Ecto neural progenitor cell (in vitro differentiated cells): ENCODE results near the gene UBL7.
"Not testable (repeated sequence)": the region's sequence is repeated elsewhere in the genome, so short reads cannot be mapped to it uniquely, and the experiment has no call there.

Experiments
- DNase-seq: peaks from one replicate; pipeline ENCODE4 v3.0.0-alpha.2; 2018; ENCODE audit warnings: low spot score

The UBL7 gene

GRCh38 chr15:74463634-74464033, 2.7 kb upstream of the UBL7 start:
- DNase-seq = no peak

DNA sequence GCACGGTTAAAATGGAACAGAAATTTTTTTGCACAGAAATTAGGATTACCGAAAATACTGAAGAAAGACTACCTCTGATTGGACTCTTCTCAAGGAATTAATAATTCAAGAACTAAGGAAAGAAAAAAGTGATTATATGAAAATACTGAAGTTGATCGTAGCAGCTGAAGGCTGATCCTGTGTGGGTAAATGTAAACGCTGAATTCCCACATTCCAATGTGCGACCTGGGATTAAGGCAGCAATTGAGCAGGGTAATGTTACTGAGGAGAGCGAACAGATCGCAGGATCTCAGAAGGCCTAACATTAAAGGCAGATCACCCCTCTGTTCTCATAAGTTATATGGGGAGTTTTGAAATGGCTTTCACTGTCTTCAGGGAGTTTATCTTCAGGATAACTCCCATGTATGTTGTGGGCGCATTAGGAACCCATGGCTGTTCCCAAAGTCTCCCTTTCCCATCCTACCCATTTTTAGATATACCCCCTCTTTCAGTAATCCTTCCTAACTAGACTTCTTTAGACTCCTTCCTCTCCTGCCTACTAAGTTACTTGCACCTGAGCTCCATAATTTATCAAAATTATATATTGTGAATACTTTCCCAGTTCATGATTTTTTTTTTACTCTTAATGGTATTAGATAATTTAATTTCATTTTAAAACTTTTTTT, 1.0 kb upstream of the UBL7 start:
- no peak for DNase-seq

DNA sequence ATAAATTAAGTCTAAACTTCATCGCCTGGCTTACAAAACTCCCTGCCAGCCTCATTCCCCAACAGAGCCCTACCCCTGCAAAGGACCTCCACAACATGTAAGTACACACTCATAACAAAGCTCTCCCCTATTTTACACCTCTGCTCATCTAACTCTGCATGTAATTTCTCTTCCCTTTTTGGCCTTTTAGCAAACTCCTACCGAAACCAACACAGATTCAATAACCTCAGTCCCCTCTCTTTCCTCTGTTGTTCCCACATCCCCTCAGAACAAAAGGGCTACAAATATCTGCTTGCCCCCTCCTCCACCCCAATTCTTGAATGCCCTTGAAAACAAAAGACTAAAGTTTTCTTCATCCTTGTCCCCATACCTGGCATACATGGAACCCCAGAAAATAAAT, 662 bp downstream of the UBL7 start:
- no peak for DNase-seq

GRCh38 chr15:74459798-74460197, 1.2 kb downstream of the UBL7 start:
- not testable (repeated sequence) for DNase-seq

- no peak for DNase-seq
Measured at GRCh38 chr15:74458473-74458872, 2.5 kb downstream of the UBL7 start.

DNA sequence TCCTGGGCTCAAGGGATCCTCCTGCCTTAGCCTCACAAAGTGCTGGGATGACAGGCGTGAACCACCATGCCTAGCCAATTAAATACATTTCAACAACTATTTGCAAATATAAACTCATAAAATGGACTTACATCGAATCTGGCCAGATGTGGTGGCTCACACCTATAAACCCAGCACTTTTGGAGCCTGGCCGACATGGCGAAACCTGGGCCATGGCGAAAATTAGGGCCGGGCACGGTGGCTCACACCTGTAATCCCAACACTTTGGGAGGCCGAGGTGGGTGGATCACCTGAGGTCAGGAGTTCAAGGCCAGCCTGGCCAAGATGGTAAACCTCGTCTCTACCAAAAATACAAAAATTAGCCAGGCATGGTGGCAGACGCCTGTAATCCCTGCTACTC, 3.9 kb downstream of the UBL7 start:
- not testable (repeated sequence) for DNase-seq

DNA sequence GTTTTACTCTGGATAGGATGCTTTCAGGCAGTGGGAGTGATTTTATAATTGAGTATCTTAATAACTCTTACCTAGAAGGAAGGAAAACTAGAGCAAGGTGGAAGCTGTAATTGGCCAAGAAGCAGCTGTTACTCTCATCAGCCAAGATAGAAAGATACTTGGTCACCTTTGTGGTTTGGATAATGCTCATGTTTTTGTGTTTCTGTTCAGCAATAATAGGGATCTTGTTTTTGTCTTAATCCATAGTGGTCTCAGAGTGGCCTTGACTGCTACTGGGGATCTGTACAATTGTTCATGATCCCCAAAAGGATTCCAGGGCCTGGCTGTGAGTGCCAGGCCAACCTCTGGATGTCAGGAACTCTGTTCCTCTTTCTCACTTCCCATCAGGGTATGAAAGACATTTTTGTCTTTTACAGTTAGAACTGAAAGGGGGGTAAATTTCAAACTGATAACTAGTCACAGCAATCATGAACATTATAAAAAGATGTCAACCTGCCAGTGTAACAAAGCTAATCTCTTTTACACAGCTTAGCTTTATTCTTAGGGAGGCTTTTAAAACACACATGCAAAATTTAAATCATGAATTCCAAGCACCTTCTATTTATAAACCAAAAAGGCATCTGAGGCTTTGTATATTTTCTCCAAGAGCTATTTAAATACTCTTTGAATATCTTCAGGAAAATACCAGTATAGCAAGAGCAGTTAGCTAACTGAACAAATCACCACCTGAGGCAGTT, 6.0 kb downstream of the UBL7 start:
- DNase-seq = no peak

- DNase-seq = no peak
Measured at GRCh38 chr15:74453925-74454763, 6.8 kb downstream of the UBL7 start.

GRCh38 chr15:74451861-74452835, 8.8 kb downstream of the UBL7 start:
- no peak for DNase-seq

- DNase-seq = no peak
Measured at GRCh38 chr15:74451322-74451721, 9.6 kb downstream of the UBL7 start.

DNA sequence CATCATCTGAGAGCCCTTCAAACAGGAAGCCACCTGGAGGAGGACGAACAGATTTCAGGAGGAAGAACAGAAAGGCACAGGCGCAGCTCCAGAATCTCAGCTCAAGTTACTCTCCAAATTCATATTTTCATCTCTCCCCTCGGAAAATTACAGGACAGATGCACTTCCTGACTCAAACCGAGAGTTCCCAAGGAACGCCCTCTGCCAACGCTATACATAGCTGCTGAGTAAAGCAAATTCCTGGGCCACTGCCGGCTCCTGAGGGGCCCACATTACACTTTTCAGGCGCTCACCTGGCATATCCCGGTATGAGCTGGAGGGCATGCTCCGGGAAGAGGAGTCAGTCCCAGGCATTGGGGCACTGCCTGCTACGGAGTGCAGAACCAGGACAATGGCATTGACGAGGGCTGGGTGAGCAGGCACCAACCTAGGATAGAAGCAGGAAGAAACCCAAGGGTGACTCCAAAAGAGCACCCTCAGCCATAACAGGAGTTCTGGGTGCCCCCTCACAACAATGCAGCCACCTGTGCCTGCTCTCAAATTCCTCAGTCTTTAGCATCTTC, 11.2 kb downstream of the UBL7 start:
- no peak for DNase-seq

- no peak for DNase-seq
Measured at GRCh38 chr15:74449095-74449494, 11.9 kb downstream of the UBL7 start.

- DNase-seq = no peak
Measured at GRCh38 chr15:74445816-74446763, 14.9 kb downstream of the UBL7 start.

GRCh38 chr15:74444106-74445062, 16.6 kb downstream of the UBL7 start:
- DNase-seq = no peak

DNA sequence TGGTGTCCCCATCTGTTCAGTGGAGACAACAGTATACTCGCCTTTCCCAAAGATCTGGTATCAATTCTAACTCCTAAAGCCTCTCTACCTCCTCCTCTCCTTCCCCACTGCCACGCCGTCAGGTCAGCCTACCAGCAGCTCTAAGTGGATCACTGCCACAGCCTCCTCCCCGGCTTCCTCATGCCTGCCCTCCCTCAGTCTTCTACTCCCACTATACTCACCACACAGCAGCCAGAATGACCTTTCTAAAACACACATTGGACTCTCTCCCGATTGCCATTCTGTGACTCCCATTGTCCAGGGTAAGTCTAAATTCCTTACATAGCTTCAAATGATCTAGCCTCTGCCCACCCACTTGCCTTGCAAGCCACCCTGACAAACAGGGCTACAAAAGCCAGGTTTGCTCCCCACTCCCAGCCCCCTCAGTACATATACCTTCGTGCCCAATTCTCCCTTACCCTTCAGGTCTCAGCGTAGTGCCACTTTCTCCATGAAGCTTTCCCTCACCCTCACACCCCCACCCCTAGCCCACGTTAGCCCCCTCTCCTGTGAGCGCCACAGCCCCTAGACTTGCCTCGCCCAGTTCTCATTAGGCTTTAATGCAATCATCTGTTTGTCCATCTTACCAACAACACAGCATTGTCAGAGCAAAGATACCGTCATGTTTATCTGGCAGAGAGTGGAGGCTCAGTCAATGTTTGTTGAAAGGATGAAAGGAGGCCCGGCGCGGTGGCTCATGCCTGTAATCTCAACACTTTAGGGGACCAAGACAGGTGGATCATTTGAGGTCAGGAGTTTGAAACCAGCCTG, 17.7 kb downstream of the UBL7 start:
- DNase-seq = no peak

- no peak for DNase-seq
Measured at GRCh38 chr15:74442604-74443003, 18.4 kb downstream of the UBL7 start.

- DNase-seq = no peak
Measured at GRCh38 chr15:74442063-74442462, 18.9 kb downstream of the UBL7 start.
